AG20443 (cell line): ENCODE results near the gene MLLT1.

Experiments used
- DNase-seq: peaks from one replicate; pipeline ENCODE4 v3.0.0; 2012; ENCODE audit warnings: low spot score, mixed read lengths

Gene MLLT1

GRCh38 chr19:6259312-6259861 is 20.4 kb downstream of the MLLT1 start:
- DNase-seq, result no peak

GRCh38 chr19:6258812-6259311 is 20.9 kb downstream of the MLLT1 start:
- no peak for DNase-seq

GRCh38 chr19:6253954-6254733 is 25.6 kb downstream of the MLLT1 start:
- DNase-seq, result no peak

DNA sequence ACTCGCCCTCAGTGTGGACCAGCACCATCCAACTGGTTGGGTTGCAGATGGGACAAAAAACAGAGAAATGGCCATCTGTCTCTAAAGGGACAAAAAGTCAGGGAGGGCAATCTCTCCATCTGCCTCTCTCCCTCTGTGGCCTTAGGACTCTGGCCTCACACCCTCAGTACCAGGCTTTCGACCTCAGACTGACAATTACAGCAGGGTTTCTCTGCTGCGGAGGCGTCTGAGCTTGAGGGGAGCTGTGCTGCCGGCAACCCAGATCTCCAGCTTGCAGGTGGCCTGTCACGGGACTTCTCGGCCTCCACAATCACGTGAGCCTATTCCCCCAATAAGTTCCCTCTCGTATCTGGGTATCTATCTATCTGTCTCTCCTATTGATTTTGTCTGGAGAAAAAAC is 27.7 kb downstream of the MLLT1 start:
- no peak for DNase-seq

DNA sequence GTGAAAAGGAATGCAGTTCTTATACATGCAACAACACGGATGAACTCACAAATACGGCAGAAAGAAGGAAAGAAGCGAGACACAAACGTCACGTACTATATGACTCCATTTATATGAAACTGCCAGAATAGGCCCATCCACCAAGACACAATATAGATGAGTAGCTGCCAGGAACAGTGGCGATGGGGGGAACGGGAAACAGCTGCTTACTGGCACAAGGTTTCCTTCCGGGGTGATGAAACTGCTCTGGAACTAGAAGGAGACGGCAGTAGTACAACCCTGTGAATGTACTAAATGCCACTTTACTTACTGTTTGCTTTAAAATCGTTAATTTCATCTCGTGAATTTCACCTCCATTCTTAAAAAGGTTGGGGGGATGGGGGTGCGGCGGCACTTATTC is 28.9 kb downstream of the MLLT1 start:
- no peak for DNase-seq

- no peak for DNase-seq
Measured at GRCh38 chr19:6250024-6250615, 29.7 kb downstream of the MLLT1 start.

- no peak for DNase-seq
Measured at GRCh38 chr19:6249296-6249695, 30.5 kb downstream of the MLLT1 start.

DNA sequence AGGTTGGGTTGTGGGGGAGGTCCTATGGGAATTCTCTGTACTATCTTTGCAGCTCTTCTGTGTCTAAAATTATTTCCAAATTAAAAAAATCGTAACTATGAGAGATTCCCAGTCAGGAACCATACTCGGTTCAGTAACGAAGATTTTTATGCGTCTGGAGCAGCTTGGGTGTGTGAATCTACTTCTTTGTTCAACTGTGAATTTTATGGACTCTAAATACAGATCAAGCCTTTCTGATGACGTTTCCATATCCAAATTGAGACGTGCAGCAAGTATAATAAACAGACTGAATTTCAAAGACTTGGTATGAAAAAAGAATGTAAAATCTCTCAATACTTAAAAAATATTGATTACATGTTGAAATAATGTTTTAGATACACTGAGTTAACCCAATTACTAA is 30.9 kb downstream of the MLLT1 start:
- DNase-seq, result no peak

GRCh38 chr19:6248341-6248740 is 31.4 kb downstream of the MLLT1 start:
- no peak for DNase-seq

- DNase-seq, result no peak
Measured at GRCh38 chr19:6247007-6247288, 32.8 kb downstream of the MLLT1 start.

DNA sequence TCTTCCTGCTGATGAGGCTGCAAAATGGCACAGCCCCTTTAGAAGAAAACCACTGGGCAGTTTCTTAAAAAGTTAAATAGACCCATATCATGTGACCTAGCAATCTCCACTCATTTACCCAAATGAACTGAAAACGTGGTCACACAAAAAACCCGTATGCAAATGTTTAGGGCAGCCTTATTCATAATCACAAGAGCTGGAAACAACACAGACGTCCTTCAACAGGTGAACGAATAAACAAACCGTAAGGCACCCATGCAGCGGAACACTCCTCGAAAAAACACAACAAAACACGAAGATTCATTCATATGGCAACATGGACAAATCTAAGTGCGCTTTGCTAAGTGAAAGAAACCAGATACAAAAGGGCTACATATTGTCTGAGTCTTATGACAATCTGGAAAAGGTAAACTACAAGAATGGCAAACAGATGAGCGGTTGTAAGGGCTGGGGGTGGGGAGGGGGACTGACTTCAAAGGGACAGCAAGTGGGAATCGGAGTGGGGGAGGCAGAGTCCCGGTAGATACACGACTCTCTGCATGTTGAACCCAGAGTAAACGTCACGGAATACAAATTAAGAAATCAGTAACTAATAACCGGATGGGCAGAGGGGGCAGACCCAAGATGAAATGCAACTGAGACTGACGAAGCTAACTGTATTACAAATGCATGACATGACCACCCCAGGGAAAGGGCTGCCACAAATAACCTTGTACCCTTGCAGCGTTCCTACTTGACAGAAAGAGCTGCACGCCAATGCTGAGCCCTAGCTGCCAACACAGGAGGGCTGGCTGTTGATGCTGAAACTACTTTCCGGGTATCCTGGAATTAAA is 33.4 kb downstream of the MLLT1 start:
- DNase-seq, result no peak

GRCh38 chr19:6242677-6243076 is 37.1 kb downstream of the MLLT1 start:
- DNase-seq, result no peak

GRCh38 chr19:6241680-6242377 is 37.9 kb downstream of the MLLT1 start:
- DNase-seq, result no peak

DNA sequence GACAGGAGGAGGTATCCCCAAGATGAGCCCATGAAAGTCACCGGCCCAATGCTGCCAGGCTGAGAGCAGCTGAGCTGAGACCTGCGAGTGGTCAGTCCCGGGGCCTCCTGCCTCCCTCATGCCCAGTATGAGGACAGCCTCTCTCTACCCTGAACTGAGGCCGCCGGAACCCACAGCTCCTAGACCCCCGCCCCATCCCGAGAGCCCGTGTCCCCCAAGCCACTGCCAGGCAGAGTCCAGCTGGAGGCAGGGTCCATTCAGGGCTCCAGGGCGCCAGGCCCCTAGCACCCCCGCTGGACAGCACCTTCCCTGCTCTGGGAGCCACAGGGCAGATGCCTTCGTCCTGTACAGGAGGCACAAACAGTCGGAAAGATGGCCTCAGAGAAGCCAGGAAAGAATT is 38.7 kb downstream of the MLLT1 start:
- no peak for DNase-seq

DNA sequence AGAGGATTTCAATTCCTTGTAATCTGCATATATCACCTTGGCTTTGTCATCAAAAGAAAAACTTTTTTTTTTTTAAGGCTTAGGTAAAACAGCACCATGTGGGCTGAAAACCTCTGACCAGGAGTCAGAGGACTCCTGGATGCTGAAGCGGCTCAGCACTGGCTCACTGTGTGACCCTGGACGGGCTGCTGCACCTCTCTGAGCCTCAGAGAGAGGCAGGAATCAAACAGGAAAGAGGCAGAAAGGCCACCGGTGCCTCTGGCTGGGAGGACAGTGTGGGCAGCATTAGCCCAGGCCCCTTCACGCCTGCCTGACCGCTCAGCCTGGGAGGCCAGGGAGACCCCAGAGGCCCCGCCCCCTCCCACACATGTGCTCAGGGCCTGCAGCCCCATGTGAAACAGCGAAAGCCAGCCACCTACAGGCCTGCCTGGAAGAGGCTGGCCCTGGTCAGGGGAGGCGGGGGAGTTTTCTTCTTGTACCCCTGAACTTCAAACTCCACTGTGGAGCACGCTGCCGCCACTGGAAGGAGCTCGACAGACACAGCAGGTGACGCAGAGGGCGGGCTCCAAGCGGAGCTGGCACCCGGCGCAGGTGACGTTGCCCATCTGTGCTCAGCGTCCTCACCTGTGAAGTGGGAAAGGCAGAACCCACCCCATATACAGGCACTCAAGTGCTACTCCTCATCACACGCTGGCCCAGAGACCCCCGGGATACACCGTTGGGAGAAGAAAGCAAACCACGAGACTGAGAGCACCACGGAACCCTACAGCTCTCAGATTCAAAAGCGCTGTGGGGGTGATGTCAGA is 39.7 kb downstream of the MLLT1 start:
- no peak for DNase-seq

DNA sequence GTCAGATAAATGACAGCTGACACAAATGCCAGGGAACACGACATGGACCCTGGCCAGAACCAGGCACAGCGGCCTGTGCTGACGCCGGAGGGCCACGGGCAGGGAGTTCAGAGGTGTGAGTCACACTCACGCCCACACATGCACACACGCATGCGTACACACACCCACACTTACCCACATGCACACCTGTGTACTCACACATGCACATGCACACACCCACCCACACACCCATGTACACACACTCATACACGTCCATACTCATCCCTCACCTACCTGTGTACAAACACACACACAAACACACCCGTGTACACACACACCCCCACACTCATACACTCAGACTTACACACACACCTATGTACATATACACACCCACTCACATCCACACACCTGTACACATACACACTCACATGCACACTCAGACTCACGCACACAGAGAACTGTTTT is 40.4 kb downstream of the MLLT1 start:
- DNase-seq, result peak; percentile 77

- peak; percentile 74 for DNase-seq
Measured at GRCh38 chr19:6238643-6239281, 41.0 kb downstream of the MLLT1 start.

DNA sequence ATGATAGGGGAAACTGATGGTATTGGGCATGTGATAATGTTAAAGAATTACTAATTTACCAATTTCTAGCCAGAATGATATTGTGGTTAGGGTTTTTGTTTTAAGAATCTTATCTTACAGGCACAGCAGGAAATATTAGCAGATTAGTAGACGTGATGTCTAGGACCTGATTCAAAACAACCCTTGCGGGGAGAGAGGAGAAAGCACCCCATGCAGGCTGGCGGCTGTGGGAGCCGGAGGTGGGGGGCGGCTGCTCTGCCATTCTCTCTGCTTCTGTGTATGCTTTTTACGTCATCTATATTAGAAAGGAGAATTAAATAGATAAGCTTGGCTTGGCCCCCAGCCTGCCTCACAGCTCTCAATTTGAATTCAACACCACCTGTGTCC is 41.5 kb downstream of the MLLT1 start:
- no peak for DNase-seq

DNA sequence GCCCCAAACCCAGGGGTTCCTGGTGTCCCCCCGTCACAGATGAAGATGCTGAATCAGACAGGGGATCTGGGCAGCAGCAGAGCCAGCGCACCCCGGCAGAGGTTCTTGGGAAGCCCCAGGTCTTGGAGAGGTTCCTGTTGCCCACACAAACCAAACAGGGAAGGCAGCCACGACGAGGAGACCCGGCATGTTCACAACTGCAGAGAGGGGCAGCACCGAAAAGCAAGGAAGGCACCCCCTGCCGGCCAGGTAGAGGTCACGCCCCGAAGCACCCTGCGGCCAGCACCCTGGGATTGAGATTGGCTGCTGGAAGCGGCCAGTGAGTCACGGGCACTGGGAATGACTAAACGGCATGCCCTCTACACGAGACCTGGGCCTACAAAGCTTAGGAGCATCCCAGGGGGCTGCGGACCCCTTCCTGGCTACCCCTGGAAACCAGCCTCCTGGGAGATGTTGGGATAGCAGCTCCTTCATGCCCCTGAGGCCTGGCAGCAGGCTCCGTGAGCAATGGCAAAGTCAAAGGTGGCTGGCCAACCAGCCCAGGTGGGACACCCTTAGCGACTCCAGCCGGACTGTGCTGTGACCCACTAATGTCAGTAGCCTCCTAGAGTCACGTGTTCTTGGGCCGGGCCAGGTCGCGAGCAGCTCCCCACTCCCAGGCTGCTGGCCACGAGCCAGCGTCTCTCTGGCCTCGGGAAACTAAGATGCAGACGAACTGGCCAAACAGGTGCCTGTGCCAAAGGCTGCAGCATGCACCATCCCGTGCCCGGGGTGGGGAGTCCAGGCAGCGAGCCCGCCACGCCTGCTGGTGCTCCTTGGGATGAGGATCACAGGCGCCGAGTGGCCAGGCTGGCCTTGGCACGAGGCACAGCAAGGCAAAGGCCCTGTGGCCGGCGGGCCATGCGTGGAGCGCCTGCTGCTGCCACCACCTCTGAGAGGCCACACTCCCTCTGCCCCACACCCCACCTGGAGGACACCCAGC is 43.2 kb downstream of the MLLT1 start:
- DNase-seq, result no peak
